ENCODE results near the gene STAM. TPM values are rescaled to one million over a fixed set of nuclear protein-coding genes. Genes with fewer than 3 reads are reported as not detected.
"Not testable (repeated sequence)": the region's sequence is repeated elsewhere in the genome, so short reads cannot be mapped to it uniquely, and the experiment has no call there.

Gene STAM
- total and polyA plus RNA-seq, 9 of the 15 experiments (the other 6 are each of a cell fraction or from before 2014, with no cell fraction given), result 13.8 to 33.5 (median 26.4) TPM

DNA sequence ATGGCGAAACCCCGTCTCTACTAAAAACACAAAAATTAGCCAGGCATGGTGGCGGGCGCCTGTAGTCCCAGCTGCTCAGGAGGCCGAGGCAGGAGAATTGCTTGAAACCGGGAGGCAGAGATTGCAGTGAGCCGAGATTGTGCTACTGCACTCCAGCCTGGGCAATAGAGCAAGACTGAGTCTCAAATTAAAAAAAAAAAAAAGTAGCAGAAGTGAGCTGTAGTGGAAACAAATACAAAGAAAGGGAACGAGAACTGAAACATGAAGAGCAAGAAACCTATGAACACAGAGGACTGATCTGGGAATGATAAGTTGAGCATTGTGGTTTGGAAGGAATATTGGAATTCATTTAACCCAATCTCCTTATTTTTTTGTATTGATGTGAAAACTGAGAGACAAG lies 11.4 kb upstream of the STAM start:
- POLR2A ChIA-PET, result interaction anchor here (1.3 to 1.6 kb wide), 2 partner anchors 10 to 11 kb away, joined by 4 read pairs; no protein-coding TSS in a partner anchor

DNA sequence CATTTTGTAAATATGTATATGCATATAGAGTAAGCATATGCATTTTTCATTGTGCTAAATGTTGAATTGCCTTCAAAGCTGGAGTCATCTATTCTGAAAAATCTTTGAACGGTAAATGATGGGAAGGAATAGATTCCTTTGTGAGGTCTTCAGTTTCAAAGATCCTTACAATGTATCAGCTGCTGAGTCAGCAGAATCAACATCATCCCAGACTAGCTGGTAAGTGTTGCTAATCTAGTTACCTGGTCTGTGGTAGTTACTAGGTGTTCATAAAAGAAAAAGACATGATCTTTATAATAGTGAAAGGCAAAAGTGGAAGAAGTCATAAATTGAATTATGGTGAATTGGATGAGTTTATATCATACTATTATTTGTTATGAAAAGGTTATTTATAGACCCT lies 10.6 kb upstream of the STAM start:
- ChIA-PET POLR2A (interaction anchor here (1.3 to 1.6 kb wide), 2 partner anchors 10 to 11 kb away, joined by 4 read pairs; no protein-coding TSS in a partner anchor), CTCF (ENCODE audit: low intra/inter-chr PET ratio) (no interaction called here)
- Histone ChIP-seq H3K9me1 (ENCODE audit: control insufficient read depth, insufficient read depth, low read length) (no peaks in the 10 kb centered on the region), H2AFZ (ENCODE audit: low read depth, low read length) (no peak overlapping the region), H3K9me3 (replicated peaks; ENCODE audit: control insufficient read depth, insufficient read depth, low read depth, low read length) (no peaks in the 10 kb centered on the region), H3K4me1 (replicated peaks in 1 of 2; ENCODE audit: control insufficient read depth in 2 of 2, insufficient read depth in 2 of 2, low read length in 2 of 2) (no peaks in the 10 kb centered on the region), H3K4me3 (no peak overlapping the region), H3K36me3 (ENCODE audit: control insufficient read depth, insufficient read depth, low read length) (no peaks in the 10 kb centered on the region), H3K27me3 (ENCODE audit: control insufficient read depth in 2 of 2, insufficient read depth in 2 of 2, low read length in 2 of 2) (no peaks in the 10 kb centered on the region), H3K27ac (ENCODE audit: extremely low read depth, low read depth, low read length) (no peak overlapping the region), H3K4me2 (ENCODE audit: insufficient read depth, low read length) (no peak overlapping the region), H3K9ac (ENCODE audit: insufficient read depth in 1 of 2, low read depth in 2 of 2, low read length in 2 of 2) (no peak overlapping the region), H3K79me2 (ENCODE audit: control insufficient read depth, insufficient read depth, low read length) (no peaks in the 10 kb centered on the region), H4K20me1 (replicated peaks; ENCODE audit: control insufficient read depth, insufficient read depth, low read length) (no peaks in the 10 kb centered on the region)
- no peak for DNase-seq (ENCODE audit: extremely low read depth in 1 of 4, low spot score in 3 of 4)
- peak; percentile 56 for FAIRE-seq
- intact Hi-C loops (cut with micrococcal nuclease), result no loop called here
- no TSS peak for BruUV-seq (replicated peaks)
- TF ChIP-seq, protein P1, sequence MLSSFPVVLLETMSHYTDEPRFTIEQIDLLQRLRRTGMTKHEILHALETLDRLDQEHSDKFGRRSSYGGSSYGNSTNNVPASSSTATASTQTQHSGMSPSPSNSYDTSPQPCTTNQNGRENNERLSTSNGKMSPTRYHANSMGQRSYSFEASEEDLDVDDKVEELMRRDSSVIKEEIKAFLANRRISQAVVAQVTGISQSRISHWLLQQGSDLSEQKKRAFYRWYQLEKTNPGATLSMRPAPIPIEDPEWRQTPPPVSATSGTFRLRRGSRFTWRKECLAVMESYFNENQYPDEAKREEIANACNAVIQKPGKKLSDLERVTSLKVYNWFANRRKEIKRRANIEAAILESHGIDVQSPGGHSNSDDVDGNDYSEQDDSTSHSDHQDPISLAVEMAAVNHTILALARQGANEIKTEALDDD (IDR thresholded peaks at IDR 0.05), result peak; percentile 94
- TF ChIP-seq C11orf30 (IDR thresholded peaks at IDR 0.05; ENCODE audit: low read depth) (peak; percentile 98), ZNF316 (IDR thresholded peaks at IDR 0.05) (peak; percentile 99), MAFK (IDR thresholded peaks at IDR 0.05; ENCODE audit: low read length) (peak; percentile 100), MAFF (IDR thresholded peaks at IDR 0.05; ENCODE audit: low read length) (peak; percentile 100), NFE2 (IDR thresholded peaks at IDR 0.05; ENCODE audit: low read depth) (peak; percentile 47; the same call in 1 of the 2 replicates), MAFG (tag; conservative IDR thresholded peaks at IDR 0.05) (peak; percentile 98), CBX5 (IDR thresholded peaks at IDR 0.05; ENCODE audit: borderline replicate concordance, low read depth) (no peak)
- TF ChIP-seq, protein P2, sequence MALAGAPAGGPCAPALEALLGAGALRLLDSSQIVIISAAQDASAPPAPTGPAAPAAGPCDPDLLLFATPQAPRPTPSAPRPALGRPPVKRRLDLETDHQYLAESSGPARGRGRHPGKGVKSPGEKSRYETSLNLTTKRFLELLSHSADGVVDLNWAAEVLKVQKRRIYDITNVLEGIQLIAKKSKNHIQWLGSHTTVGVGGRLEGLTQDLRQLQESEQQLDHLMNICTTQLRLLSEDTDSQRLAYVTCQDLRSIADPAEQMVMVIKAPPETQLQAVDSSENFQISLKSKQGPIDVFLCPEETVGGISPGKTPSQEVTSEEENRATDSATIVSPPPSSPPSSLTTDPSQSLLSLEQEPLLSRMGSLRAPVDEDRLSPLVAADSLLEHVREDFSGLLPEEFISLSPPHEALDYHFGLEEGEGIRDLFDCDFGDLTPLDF (CRISPR knock-in tag; IDR thresholded peaks at IDR 0.05), result no peak
- WGBS (ENCODE audit: insufficient coverage, low coverage, missing lambda C conversion rate), result 23% methylated on average over 1 of the region's 1 CpG
- ATAC-seq, result no peak
- in situ Hi-C loops (cut with MboI), result no loop called here

More for the DNA sequence above, 11.4 kb upstream of the STAM start:
- H3K4me1 ChIP-seq (replicated peaks in 1 of 2; ENCODE audit: control insufficient read depth in 2 of 2, insufficient read depth in 2 of 2, low read length in 2 of 2); H3K4me3 ChIP-seq; H3K9me1 ChIP-seq (ENCODE audit: control insufficient read depth, insufficient read depth, low read length); in situ Hi-C loops (cut with MboI); H3K36me3 ChIP-seq (ENCODE audit: control insufficient read depth, insufficient read depth, low read length); H4K20me1 ChIP-seq (replicated peaks; ENCODE audit: control insufficient read depth, insufficient read depth, low read length); H3K27me3 ChIP-seq (ENCODE audit: control insufficient read depth in 2 of 2, insufficient read depth in 2 of 2, low read length in 2 of 2); H3K27ac ChIP-seq (ENCODE audit: extremely low read depth, low read depth, low read length); ATAC-seq; H3K9me3 ChIP-seq (replicated peaks; ENCODE audit: control insufficient read depth, insufficient read depth, low read depth, low read length); H3K9ac ChIP-seq (ENCODE audit: insufficient read depth in 1 of 2, low read depth in 2 of 2, low read length in 2 of 2); DNase-seq (ENCODE audit: extremely low read depth in 1 of 4, low spot score in 3 of 4); CTCF ChIA-PET (ENCODE audit: low intra/inter-chr PET ratio); H2AFZ ChIP-seq (ENCODE audit: low read depth, low read length); H3K79me2 ChIP-seq (ENCODE audit: control insufficient read depth, insufficient read depth, low read length); FAIRE-seq; H3K4me2 ChIP-seq (ENCODE audit: insufficient read depth, low read length); intact Hi-C loops (cut with micrococcal nuclease); BruUV-seq (replicated peaks): not testable (repeated sequence)
- TF ChIP-seq SMARCE1 (IDR thresholded peaks at IDR 0.05), result 0 out of 2 replicates have a peak, but pooled peaks have one; percentile 22
- WGBS (ENCODE audit: insufficient coverage, low coverage, missing lambda C conversion rate), result 54% methylated on average over 8 of the region's 8 CpGs
